T47D (cell line): ENCODE results near the gene SOAT2.
"Not testable (repeated sequence)": the region's sequence is repeated elsewhere in the genome, so short reads cannot be mapped to it uniquely, and the experiment has no call there.

Source experiments
- DNase-seq, 2 experiments: peaks; one replicate each; pipeline versions ENCODE4 v3.0.0 to v3.0.0-alpha.2; 2011 to 2012; ENCODE audit warnings: low read depth in 1 of 2, low spot score in 1 of 2
- JUND ChIP-seq: IDR thresholded peaks from 2 replicates; pipeline ENCODE4 v1.6.1; 2012; ENCODE audit warnings: low read depth
- in situ Hi-C: cut with HindIII; loops from 2 replicates; pipeline ENCODE4 v1.10.0; 2016; ENCODE audit warnings: low sequenced_read_pairs, low pct_unique_long_range_greater_than_20kb

The SOAT2 gene

DNA sequence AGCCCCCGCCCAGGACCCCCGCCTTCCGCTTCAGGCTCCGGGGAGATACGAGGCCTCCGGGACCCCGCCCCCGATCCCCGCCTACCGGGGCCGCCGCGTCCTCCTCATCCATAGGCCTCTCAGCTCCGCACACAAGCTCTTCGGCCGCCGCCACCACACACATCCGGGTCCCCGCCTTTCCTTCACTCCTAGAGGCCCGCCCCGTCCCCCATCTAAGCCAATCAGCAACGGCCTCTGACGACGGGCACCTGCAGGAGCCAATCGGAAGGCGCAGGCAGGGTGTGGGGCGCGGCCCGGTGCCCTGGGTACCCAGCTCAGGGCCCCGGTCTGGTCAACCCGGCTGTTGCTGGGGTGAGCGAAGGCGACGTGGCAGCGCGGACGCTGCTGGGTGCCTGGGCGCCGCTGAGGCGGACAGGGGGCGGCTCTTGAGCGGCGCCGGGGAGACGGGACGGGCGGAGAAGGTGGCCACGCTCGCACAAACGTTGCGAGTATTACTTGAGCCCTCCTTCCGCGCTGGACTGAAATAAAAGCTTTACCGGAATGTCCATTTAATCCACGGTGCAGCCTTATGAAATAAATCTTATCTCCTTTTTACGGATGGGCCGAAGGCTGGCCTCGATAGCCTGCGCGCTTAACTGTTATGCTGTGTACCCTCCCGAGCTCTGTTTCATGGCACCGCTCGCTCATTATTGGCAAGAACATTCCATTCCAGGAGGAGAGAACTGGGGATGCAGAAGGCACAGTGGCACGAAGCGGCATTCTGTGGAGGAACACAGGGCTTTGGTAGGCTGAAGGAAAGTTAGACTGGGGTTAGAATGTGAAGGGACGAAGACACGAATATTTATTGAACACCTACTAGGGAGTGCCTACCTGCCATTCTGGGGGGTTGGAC is 23.8 kb upstream of the SOAT2 start, which contains the start of gene SPRYD3:
Gene SPRYD3 (minus strand): TSS at position 165 of the 892 bp plus-strand sequence. CDS start 57 bp downstream, at position 108.
- peak; percentile 99 to 100 for DNase-seq
- in situ Hi-C loops, result no loop called here
- TF ChIP-seq JUND, result no peak

DNA sequence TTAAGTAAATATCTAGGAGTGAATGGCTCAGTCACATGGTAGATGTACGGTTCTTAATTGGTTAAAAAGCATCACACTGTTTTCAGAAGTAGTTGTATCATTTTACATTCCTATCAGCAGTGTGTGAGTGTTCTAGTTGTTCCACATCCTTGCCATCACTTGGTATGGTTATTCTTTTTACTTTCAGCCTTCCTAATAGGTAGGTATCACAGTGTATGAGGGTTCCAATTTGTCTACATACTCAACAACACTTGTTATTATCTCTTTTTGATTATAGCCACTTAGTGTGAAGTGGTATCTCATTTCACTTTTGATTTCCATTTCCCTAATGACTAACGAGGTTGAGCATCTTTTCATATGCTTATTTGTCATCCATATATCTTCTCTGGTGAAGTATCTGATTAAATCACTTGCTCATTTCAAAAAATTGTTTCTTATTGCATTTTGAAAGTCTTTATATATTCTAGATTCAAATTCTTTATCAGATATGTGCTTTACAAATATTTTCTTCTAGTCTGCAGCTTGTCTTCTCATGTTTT is 20.6 kb upstream of the SOAT2 start:
- TF ChIP-seq JUND, result no peak
- in situ Hi-C loops, result no loop called here
- no peak for DNase-seq

DNA sequence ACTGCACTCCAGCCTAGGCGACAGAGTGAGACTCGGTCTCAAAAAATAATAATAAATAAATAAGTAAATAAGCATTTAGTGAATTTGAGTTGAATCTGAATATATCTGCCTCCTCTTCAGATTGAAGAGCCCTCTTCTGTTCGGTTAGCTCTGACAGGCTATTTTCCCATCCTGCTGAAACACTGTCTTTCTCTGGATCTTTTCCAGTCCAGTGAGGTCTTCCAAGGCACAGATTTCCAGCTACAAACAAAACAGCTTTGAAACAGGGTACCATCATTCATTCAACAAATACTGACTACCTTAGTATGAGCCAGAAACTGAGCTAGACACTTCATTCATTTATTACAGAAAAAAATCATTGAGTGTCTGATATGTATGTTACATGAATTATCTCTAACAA is 16.9 kb upstream of the SOAT2 start:
- no peak for TF ChIP-seq JUND
- DNase-seq, result no peak
- in situ Hi-C loops, result no loop called here

DNA sequence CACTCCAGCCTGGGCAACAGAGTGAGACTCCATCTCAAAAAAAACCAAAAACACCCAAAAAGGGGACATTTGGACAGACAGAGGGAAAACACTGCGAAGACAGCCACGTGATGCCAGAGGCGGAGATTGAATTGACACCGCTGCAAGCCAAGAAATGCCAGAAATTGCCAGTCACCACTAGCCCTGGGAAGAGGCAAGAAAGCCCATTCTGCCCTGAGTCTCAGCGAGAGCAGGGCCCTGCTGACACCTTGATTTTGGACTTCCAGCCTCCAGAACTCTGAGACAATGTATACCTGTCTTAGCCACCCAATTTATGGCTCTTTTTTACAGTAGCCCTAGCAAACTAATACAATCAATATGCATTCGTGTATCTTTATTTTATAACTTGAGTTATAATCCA is 13.2 kb upstream of the SOAT2 start:
- DNase-seq, result no peak
- in situ Hi-C loops, result no loop called here

GRCh38 chr12:53090554-53090953 is 12.7 kb upstream of the SOAT2 start:
- no peak for DNase-seq
- TF ChIP-seq JUND, result no peak
- in situ Hi-C loops, result no loop called here

More for the DNA sequence above, 13.2 kb upstream of the SOAT2 start:
- no peak for TF ChIP-seq JUND

GRCh38 chr12:53091756-53092155 is 11.5 kb upstream of the SOAT2 start:
- in situ Hi-C loops, result no loop called here
- DNase-seq, result no peak

DNA sequence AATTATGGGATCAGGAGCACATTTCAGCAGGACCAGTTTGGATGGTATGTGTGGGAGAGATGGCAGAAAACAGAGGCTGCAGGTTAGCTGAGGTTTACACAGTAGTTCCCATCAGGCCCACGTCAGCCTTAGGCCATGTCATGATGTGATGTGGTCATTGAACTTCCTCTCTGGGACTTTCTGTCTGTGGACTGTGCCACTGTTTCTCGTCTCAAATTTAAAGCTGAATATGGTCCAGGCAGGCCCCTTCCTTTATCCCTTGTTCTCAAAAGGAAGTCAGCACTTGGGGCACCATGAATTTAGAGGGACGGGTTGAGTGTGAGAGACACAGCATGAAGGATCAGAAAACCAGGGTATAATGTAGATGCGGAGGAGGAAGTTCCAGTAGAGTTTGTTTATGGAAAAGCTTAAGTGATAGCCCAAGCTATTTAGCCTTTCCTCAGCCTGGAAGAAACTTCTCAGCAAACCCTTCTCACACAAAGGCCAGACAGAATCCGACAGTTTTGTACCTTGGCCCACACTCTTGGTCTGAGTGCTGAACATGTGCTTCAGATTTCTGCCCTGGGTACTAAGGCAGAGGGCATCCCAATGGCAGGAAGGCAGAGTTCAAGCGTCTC is 9.4 kb upstream of the SOAT2 start:
- DNase-seq, result peak in 1 of 2 experiments; percentile 22
- TF ChIP-seq JUND, result no peak

More at GRCh38 chr12:53091756-53092155, 11.5 kb upstream of the SOAT2 start:
- no peak for TF ChIP-seq JUND

DNA sequence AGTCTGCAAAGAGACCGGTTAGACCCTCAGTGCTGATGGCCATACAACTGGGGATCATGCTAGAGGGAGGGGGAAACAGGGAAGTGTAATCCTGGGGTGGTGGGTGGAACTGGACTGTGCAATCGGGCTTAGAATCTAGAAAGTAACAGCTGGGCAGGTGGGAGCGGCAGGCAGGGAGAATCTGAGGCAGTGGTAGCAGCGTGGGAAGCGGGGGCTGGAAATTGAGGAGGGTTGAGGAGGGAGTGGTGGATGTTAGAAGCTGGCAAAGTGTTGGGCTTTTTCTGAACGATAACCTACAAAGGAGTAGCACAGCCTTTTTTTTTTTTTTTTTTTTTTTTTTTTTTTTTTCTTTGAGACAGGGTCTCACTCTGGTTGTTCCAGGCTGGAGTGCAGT is 8.9 kb upstream of the SOAT2 start:
- in situ Hi-C loops, result no loop called here
- TF ChIP-seq JUND, result no peak
- DNase-seq, result no peak

More for the DNA sequence above, 9.4 kb upstream of the SOAT2 start:
- in situ Hi-C loops, result no loop called here

GRCh38 chr12:53094796-53095595 is 8.3 kb upstream of the SOAT2 start:
- DNase-seq, in situ Hi-C loops: not testable (repeated sequence)

DNA sequence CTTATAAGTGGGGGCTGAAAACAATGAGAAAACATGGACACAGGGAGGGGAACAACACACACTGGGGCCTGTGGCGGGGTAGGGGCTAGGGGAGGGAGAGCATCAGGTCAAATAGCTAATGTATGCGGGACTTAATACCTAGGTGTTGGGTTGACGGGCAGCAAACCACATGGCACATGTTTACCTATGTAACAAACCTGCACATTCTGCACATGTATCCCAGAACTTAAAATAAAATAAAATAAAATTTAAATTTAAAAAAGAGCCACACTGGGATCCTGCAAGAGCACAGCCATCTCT is 7.7 kb upstream of the SOAT2 start:
- DNase-seq, in situ Hi-C loops: not testable (repeated sequence)

DNA sequence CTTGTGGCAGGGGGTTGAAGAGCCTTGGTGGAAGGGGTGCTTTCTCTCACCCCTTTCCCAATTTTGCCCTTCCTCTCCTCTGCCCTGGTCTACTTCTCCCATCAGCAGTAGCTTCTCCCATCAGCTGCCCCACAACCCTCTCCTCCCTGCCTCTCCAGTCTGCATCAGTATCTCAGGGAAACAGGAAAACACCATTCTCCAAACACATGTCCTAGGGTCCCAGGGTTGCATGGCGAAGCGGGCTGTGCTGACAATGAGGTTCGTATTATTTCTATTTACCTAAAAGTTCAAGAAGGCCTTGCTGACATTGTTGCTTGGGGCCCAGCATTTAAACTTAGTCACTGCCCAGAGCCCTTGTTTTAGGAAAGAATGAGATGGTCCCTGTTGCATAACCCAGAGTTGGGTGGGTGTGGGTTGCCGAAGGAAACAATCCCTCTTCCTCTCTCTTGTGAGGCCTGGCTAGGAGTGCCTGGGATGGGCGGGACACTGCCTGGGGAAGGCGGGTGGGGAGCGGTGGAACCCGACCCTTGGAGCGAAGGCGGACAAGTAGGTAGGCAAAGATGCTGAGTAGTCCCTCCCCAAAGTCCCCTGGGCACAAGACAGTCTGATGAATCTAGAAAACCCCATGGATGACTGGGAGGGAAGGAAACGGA is 7.1 kb upstream of the SOAT2 start:
- no peak for DNase-seq
- no peak for TF ChIP-seq JUND
- in situ Hi-C loops, result no loop called here

DNA sequence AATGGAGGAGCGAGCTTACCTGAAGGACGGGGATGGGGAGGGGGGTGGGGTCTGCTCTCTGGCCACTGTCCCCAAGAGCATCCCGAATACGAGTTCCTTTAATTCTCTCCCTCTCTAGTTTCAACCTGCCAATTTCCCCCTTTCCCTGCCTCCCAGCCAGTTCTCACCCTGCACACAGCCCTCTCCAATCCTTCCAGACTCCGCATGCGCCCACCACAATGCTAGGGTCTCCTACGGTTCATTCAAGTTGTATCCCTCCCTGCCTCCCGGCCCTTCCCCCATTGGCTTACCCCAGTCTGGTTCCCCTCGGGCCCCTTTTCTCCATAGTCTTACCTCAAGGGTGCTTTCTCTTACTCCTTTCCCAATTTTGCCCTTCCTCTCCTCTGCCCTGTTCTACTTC is 6.5 kb upstream of the SOAT2 start:
- no peak for TF ChIP-seq JUND
- in situ Hi-C loops, result no loop called here
- DNase-seq, result no peak

DNA sequence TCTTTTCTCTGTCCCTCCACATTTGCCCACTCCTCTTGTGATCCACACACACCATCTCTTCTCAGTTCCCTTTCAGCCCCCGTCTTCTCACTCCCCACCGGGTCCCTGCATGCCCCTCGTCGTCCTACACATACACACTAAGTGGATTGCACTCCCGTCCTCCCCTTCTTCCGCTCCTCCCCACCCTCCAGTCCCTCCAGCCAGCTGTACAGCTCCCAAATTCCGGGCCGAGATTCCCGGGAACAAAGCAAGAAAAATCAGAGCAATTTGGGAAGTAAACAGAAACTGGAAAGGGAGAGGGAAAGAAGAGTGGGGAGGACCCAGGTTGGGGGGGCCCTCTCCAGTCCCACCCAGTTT is 6.1 kb upstream of the SOAT2 start:
- in situ Hi-C loops, result no loop called here
- DNase-seq, result no peak
- TF ChIP-seq JUND, result no peak
